GM18502 (cell line): Measurements from ENCODE around the gene MDK.

ENCODE experiments used
- ATAC-seq: cut with Tn5 transposase; IDR thresholded peaks from one replicate; pipeline ENCODE4 v1.9.1; 2021; ENCODE audit warnings: mild to moderate bottlenecking; ENCODE audit not compliant: unreplicated experiment, poor library complexity

The MDK gene

GRCh38 chr11:46381048-46381818 lies at the start of gene MDK:
MDK (plus strand) TSS chr11:46381669; CDS start chr11:46382058, 389 bp downstream.
- no peak for ATAC-seq

- no peak for ATAC-seq
These were observed 49.3 kb upstream of the MDK start for GRCh38 chr11:46332093-46332567.

GRCh38 chr11:46332568-46333393 lies 48.7 kb upstream of the MDK start:
- ATAC-seq, result no peak

GRCh38 chr11:46333394-46333947 lies 48.0 kb upstream of the MDK start:
- no peak for ATAC-seq

GRCh38 chr11:46334211-46334610 lies 47.3 kb upstream of the MDK start:
- ATAC-seq, result no peak

- ATAC-seq, result no peak
These were observed 46.2 kb upstream of the MDK start for GRCh38 chr11:46335271-46335670.

- no peak for ATAC-seq
These were observed 45.4 kb upstream of the MDK start for GRCh38 chr11:46335890-46336562.

- ATAC-seq, result no peak
These were observed 44.8 kb upstream of the MDK start for GRCh38 chr11:46336563-46337180.

- ATAC-seq, result no peak
These were observed 43.7 kb upstream of the MDK start for GRCh38 chr11:46337626-46338345.

- no peak for ATAC-seq
These were observed 42.9 kb upstream of the MDK start for GRCh38 chr11:46338636-46338987.

- no peak for ATAC-seq
These were observed 42.3 kb upstream of the MDK start for GRCh38 chr11:46338988-46339666.

GRCh38 chr11:46339816-46340215 lies 41.7 kb upstream of the MDK start:
- no peak for ATAC-seq

- ATAC-seq, result no peak
These were observed 40.0 kb upstream of the MDK start for GRCh38 chr11:46341454-46341853.

- no peak for ATAC-seq
These were observed 39.2 kb upstream of the MDK start for GRCh38 chr11:46342239-46342638.

- ATAC-seq, result no peak
These were observed 37.9 kb upstream of the MDK start for GRCh38 chr11:46343520-46343919.

GRCh38 chr11:46345131-46345597 lies 36.3 kb upstream of the MDK start:
- no peak for ATAC-seq

GRCh38 chr11:46345881-46346484 lies 35.5 kb upstream of the MDK start:
- ATAC-seq, result no peak

GRCh38 chr11:46346886-46347636 lies 34.4 kb upstream of the MDK start, which contains the start of gene DGKZ:
DGKZ (plus strand) TSS chr11:46347463; CDS start chr11:46347660, 197 bp downstream.
- peak; percentile 63 for ATAC-seq
